ENCODE data around the gene KANSL1L. TPM values are rescaled to one million over a fixed set of nuclear protein-coding genes. Genes with fewer than 3 reads are reported as not detected.

KANSL1L gene
- total and polyA plus RNA-seq, 2 experiments from 2014 or later: 7.4 to 21.1 TPM

DNA sequence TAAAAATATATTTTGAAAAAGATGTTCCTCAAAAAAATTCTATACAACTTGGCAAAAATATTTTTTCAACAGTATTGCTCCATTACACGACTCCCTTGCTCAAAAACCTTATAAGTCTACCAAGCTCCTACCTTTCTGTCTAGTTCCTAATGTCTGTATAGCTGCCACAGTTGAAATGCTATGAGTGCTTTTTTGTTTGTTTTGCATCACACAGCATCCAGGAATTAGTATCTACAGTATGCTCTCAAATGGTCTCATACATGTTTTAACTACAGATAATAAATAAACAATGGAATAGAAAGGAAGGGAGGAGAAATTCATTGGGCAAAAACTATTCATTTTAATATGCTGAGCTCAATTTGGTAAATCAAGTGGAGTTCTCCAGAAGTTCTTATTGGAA is 36.7 kb upstream of the KANSL1L start (continued):
- TF ChIP-seq, protein P1, sequence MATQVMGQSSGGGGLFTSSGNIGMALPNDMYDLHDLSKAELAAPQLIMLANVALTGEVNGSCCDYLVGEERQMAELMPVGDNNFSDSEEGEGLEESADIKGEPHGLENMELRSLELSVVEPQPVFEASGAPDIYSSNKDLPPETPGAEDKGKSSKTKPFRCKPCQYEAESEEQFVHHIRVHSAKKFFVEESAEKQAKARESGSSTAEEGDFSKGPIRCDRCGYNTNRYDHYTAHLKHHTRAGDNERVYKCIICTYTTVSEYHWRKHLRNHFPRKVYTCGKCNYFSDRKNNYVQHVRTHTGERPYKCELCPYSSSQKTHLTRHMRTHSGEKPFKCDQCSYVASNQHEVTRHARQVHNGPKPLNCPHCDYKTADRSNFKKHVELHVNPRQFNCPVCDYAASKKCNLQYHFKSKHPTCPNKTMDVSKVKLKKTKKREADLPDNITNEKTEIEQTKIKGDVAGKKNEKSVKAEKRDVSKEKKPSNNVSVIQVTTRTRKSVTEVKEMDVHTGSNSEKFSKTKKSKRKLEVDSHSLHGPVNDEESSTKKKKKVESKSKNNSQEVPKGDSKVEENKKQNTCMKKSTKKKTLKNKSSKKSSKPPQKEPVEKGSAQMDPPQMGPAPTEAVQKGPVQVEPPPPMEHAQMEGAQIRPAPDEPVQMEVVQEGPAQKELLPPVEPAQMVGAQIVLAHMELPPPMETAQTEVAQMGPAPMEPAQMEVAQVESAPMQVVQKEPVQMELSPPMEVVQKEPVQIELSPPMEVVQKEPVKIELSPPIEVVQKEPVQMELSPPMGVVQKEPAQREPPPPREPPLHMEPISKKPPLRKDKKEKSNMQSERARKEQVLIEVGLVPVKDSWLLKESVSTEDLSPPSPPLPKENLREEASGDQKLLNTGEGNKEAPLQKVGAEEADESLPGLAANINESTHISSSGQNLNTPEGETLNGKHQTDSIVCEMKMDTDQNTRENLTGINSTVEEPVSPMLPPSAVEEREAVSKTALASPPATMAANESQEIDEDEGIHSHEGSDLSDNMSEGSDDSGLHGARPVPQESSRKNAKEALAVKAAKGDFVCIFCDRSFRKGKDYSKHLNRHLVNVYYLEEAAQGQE (IDR thresholded peaks at IDR 0.05; ENCODE audit: unreplicated experiment): no peak

DNA sequence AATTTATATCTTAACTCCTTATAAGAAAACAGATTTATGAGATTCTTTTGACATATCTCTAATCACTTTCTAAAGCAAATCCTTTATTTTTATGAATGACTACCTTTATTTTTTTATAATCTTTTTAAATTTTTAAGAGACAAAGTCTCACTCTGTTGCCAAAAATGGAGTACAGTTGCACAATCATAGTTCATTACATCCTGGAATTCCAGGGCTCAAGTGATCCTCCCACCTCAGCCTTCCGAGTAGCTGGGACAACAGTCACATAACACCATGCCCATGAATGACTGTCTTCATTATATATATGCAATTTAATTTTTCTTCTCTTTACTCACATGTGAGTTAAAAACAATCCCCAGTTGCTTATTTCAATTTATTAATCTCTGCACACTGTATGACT is 32.3 kb upstream of the KANSL1L start:
- Histone ChIP-seq H4K20me1 (replicated peaks; ENCODE audit: insufficient read depth) (no peaks in the 10 kb centered on the region), H3K4me3 (no peak overlapping the region), H3K4me2 (no peak overlapping the region), H3K9me2 (ENCODE audit: insufficient read depth) (no peaks in the 10 kb centered on the region), H3K27ac (ENCODE audit: low read depth) (no peak overlapping the region), H3K4me1 (ENCODE audit: insufficient read depth) (no peaks in the 10 kb centered on the region), H2AFZ (no peak overlapping the region), H3K27me3 (ENCODE audit: insufficient read depth) (no peaks in the 10 kb centered on the region), H3K36me3 (ENCODE audit: insufficient read depth) (no peaks in the 10 kb centered on the region), H3K79me2 (replicated peaks; ENCODE audit: insufficient read depth) (no peaks in the 10 kb centered on the region), H3F3A (replicated peaks; ENCODE audit: low read depth) (no peaks in the 10 kb centered on the region)
- TF ChIP-seq, protein P2, sequence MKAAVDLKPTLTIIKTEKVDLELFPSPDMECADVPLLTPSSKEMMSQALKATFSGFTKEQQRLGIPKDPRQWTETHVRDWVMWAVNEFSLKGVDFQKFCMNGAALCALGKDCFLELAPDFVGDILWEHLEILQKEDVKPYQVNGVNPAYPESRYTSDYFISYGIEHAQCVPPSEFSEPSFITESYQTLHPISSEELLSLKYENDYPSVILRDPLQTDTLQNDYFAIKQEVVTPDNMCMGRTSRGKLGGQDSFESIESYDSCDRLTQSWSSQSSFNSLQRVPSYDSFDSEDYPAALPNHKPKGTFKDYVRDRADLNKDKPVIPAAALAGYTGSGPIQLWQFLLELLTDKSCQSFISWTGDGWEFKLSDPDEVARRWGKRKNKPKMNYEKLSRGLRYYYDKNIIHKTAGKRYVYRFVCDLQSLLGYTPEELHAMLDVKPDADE (IDR thresholded peaks at IDR 0.05): no peak
- TF ChIP-seq NANOG (IDR thresholded peaks at IDR 0.05; ENCODE audit: borderline replicate concordance): no peak
- no peak for TF ChIP-seq STAT1 (IDR thresholded peaks at IDR 0.05; ENCODE audit: unreplicated experiment)
- no peak for TF ChIP-seq ZNF114 (CRISPR knock-in tag; IDR thresholded peaks at IDR 0.05)
- TF ChIP-seq EZH2phosphoT487 (IDR thresholded peaks at IDR 0.05; ENCODE audit: unreplicated experiment): no peak
- DNase-seq (ENCODE audit: low spot score) (no peak), ATAC-seq (no peak)
- H3K9me3 Mint-ChIP-seq: no peaks in the 10 kb centered on the region
- peaks cover 2% of the 10 kb centered on the region for H3K27me3 Mint-ChIP-seq (ENCODE audit: insufficient read depth, low read depth, poor library complexity)
- no peaks in the 10 kb centered on the region for H3K36me3 Mint-ChIP-seq (ENCODE audit: low read depth)
- H3K27ac Mint-ChIP-seq: no peak overlapping the region
- no peaks in the 10 kb centered on the region for H3K4me1 Mint-ChIP-seq
- H3K4me3 Mint-ChIP-seq: no peak overlapping the region

DNA sequence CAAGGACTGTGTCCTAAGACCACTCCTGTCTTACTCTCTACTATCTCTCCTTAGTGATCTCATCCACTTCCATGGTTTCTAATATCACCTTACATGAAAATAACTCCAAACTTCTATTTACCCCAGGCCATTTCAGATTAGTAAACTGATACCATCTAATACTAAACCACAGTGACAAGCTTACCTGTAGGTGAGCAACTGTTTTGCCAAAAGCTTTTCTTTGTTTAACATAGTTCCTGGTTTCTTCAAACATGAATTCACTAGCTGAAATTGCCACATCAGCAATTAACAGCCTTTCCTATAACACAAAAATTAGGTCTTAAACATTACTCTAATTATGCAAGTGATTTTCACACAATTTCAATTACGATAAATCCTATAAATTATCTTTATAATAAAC is 31.9 kb upstream of the KANSL1L start:
- Mint-ChIP-seq H3K4me1 (no peaks in the 10 kb centered on the region), H3K27me3 (ENCODE audit: insufficient read depth, low read depth, poor library complexity) (peaks cover 2% of the 10 kb centered on the region), H3K36me3 (ENCODE audit: low read depth) (no peaks in the 10 kb centered on the region), H3K9me3 (no peaks in the 10 kb centered on the region), H3K27ac (no peak overlapping the region), H3K4me3 (no peak overlapping the region)
- Histone ChIP-seq H3K4me3 (no peak overlapping the region), H4K20me1 (replicated peaks; ENCODE audit: insufficient read depth) (no peaks in the 10 kb centered on the region), H3K27ac (ENCODE audit: low read depth) (no peak overlapping the region), H3K4me2 (no peak overlapping the region), H3K27me3 (ENCODE audit: insufficient read depth) (no peaks in the 10 kb centered on the region), H3K4me1 (ENCODE audit: insufficient read depth) (no peaks in the 10 kb centered on the region), H3K9me2 (ENCODE audit: insufficient read depth) (no peaks in the 10 kb centered on the region), H2AFZ (no peak overlapping the region; the same call in 1 of the 2 replicates), H3K79me2 (replicated peaks; ENCODE audit: insufficient read depth) (no peaks in the 10 kb centered on the region), H3K36me3 (ENCODE audit: insufficient read depth) (no peaks in the 10 kb centered on the region), H3F3A (replicated peaks; ENCODE audit: low read depth) (no peaks in the 10 kb centered on the region)
- ATAC-seq (no peak), DNase-seq (ENCODE audit: low spot score) (no peak)
- no peak for TF ChIP-seq ZNF331 (CRISPR knock-in tag; IDR thresholded peaks at IDR 0.05; ENCODE audit: low read depth)
- TF ChIP-seq, protein P3, sequence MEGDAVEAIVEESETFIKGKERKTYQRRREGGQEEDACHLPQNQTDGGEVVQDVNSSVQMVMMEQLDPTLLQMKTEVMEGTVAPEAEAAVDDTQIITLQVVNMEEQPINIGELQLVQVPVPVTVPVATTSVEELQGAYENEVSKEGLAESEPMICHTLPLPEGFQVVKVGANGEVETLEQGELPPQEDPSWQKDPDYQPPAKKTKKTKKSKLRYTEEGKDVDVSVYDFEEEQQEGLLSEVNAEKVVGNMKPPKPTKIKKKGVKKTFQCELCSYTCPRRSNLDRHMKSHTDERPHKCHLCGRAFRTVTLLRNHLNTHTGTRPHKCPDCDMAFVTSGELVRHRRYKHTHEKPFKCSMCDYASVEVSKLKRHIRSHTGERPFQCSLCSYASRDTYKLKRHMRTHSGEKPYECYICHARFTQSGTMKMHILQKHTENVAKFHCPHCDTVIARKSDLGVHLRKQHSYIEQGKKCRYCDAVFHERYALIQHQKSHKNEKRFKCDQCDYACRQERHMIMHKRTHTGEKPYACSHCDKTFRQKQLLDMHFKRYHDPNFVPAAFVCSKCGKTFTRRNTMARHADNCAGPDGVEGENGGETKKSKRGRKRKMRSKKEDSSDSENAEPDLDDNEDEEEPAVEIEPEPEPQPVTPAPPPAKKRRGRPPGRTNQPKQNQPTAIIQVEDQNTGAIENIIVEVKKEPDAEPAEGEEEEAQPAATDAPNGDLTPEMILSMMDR (conservative IDR thresholded peaks at IDR 0.05; ENCODE audit: low read depth in 2 of 2): no peak
